Measurements from ENCODE around the gene QSER1.

QSER1 gene

DNA sequence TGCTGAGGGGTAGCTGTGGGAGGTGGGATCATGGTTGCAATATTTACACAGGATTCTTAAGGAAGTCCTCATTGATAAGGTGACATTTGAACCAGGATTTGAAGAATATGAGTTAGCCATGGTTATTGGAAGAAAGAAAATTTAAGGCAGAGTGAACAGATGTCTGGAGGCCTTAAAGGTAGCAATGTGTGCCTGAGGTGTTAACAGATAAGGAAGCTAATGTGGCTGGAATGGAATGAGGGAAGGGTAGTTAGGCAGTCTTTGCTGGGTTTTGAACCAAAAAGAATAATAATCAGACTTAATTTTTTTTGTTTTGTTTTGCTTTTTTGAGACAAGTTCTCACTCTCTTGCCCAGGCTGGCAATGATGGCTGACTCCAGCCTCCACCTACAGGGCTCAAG is 113.4 kb downstream of the QSER1 start:
- DNase-seq (ENCODE audit: low read depth), result no peak
- no peak for TF ChIP-seq CTCF (IDR thresholded peaks at IDR 0.05; ENCODE audit: control insufficient read depth, extremely low read depth, insufficient read depth)
- H3K4me3 ChIP-seq (ENCODE audit: low read depth, low read length), result no peak overlapping the region

GRCh38 chr11:33013755-33014154 is 121.1 kb downstream of the QSER1 start:
- DNase-seq (ENCODE audit: low read depth), result no peak
- no peak for TF ChIP-seq CTCF (IDR thresholded peaks at IDR 0.05; ENCODE audit: control insufficient read depth, extremely low read depth, insufficient read depth)
- H3K4me3 ChIP-seq (ENCODE audit: low read depth, low read length), result no peak overlapping the region

- TF ChIP-seq CTCF (IDR thresholded peaks at IDR 0.05; ENCODE audit: control insufficient read depth, extremely low read depth, insufficient read depth), result no peak
- DNase-seq (ENCODE audit: low read depth), result no peak
- no peak within 1 kb of the TSS for H3K4me3 ChIP-seq (ENCODE audit: low read depth, low read length)
Observed at GRCh38 chr11:33015621-33016551, 123.3 kb downstream of the QSER1 start, which contains the start of gene DEPDC7. Gene DEPDC7 (plus strand): TSS chr11:33015878. CDS start chr11:33015956, 78 bp downstream.

GRCh38 chr11:33016654-33017053 is 124.0 kb downstream of the QSER1 start:
- DNase-seq (ENCODE audit: low read depth), result no peak
- no peak for TF ChIP-seq CTCF (IDR thresholded peaks at IDR 0.05; ENCODE audit: control insufficient read depth, extremely low read depth, insufficient read depth)
- H3K4me3 ChIP-seq (ENCODE audit: low read depth, low read length), result no peak overlapping the region

- no peak for TF ChIP-seq CTCF (IDR thresholded peaks at IDR 0.05; ENCODE audit: control insufficient read depth, extremely low read depth, insufficient read depth)
- no peak for DNase-seq (ENCODE audit: low read depth)
Observed at GRCh38 chr11:33017478-33017877, 124.9 kb downstream of the QSER1 start.

DNA sequence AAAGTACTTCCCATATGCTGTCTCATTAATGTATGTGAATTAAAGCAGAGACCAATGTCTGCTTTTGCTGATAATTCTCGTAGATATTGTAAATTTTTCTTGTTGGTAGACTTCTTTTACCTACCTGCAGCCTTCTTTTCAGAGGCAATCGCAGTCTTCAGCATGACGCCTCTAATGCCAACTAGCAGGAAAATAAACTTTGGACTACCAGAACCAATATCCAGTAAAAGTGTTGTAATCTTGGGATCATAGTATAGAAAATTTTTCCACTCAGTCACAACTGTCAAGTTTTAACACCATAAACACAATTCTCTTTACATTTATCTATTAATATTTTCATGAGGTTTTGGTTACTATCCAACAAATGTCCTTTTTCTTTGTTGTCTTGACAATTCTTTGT is 125.4 kb downstream of the QSER1 start:
- no peak for TF ChIP-seq CTCF (IDR thresholded peaks at IDR 0.05; ENCODE audit: control insufficient read depth, extremely low read depth, insufficient read depth)
- DNase-seq (ENCODE audit: low read depth), result no peak
- no peak overlapping the region for H3K4me3 ChIP-seq (ENCODE audit: low read depth, low read length)

More at GRCh38 chr11:33017478-33017877, 124.9 kb downstream of the QSER1 start:
- H3K4me3 ChIP-seq (ENCODE audit: low read depth, low read length), result no peak overlapping the region
